ENCODE measurements around the gene FBXO10.
"Not testable (repeated sequence)": the region's sequence is repeated elsewhere in the genome, so short reads cannot be mapped to it uniquely, and the experiment has no call there.

FBXO10 gene

DNA sequence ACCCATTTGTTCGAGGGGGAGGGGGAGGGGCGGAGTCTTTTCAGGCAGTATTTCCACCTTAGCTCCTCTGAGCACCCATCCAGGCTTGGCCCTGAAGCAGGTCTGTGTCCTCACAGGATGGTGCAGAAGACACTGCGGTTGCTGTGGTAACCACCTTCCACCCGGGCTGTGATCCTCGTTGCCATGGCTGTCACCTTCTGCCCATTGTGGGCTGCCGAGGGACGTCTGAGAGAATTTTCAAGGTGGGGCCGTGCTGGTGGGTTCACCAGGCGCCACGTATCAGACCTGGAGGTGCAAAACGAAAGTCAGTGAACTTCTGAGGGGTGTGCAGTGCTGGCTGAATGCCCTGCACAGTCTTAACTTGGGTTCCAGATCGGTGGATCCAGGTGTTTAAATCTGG, 63.7 kb downstream of the FBXO10 start:
- DNase-seq (ENCODE audit: low read depth in 1 of 2, low spot score in 1 of 2): no peak
- in situ Hi-C loops (cut with HindIII; ENCODE audit: low pct_unique_long_range_greater_than_20kb, low sequenced_read_pairs): no loop called here
- no peak for TF ChIP-seq JUND (IDR thresholded peaks at IDR 0.05; ENCODE audit: low read depth)

DNA sequence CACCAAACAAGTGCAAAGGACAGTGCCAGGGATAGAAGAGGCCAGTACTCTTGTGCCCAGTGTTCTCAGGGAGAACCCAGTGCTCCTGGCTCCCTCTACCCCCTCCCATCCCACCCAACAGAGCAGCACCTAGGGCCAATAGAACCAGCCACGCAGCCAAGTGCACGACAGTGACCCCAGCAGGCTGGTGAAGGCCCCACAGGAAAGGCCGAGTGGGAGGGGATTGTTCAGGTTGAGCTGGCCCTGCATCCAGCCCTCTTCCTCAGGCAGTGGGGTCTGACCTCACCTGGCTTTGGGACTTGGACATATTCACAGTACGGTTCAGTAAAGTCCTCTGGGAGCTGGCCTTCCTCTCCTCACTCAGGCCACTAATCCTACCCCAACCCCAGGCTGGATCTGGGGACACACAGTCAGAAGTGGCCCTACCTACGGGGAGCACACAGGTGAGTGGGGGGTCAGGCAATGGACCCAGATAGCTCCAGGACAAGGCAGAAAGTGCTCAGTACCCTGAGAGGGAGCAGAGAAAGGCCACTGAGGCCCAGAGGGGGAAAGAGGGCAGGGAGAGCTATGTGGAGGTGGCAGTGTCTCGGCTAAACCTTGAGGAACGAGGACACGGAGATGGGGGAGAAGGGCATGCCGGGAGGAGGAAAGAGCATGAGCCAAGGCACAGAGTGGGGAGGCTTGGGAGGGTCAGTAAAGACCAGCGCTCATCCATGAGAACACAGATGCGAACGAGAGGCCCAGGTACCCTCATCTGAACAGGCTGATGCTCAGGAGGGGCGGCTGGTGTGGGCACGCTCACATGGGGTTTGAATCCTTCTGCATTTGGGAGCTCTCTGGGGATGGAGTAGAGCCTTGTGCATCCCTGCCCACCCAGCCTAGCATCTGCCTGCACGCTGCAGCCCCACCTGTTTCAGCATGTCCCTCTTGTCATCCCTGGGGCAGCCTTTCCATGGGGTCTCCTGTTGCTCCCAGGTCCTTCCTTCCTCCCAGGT, 64.9 kb downstream of the FBXO10 start:
- no peak for TF ChIP-seq JUND (IDR thresholded peaks at IDR 0.05; ENCODE audit: low read depth)
- in situ Hi-C loops (cut with HindIII; ENCODE audit: low pct_unique_long_range_greater_than_20kb, low sequenced_read_pairs): no loop called here
- DNase-seq (ENCODE audit: low read depth in 1 of 2, low spot score in 1 of 2): peak in 1 of 2 experiments; percentile 3

DNA sequence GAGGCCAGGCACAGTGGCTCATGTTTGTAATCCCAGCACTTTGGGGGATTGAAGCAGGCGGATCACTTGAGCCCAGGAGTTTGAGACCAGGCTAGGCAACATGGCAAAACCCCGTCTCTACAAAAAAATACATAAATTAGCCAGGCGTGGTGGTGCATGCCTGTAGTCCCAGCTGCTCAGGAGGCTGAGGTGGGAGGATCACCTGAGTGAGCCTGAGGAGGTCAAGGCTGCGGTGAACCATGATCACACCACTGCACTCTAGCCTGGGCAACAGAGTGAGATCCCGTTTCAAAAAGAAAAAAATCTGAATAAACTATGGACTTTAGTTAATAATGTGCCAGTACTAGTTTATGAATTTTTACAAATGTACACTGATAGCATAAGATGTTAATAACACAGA, 66.1 kb downstream of the FBXO10 start:
- DNase-seq (ENCODE audit: low read depth in 1 of 2, low spot score in 1 of 2); in situ Hi-C loops (cut with HindIII; ENCODE audit: low pct_unique_long_range_greater_than_20kb, low sequenced_read_pairs): not testable (repeated sequence)

DNA sequence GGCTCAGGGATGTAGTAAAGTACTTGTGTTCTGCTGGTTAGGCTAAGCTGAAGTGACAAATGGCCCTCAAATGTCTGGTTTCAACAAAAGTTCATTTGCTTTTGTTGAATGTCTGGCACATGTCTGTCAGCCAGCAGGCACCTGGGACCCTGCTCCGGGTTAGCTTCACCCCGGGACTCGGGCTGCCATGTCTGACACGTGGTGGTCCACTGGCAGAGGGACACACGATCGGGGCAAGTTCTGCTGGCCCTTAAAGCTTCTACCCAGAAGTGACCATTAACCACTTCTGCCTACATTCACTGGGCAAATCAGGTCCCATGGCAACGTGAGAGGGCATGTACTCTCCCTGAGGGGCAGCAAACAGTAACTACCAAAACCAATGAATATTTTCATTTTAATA, 66.6 kb downstream of the FBXO10 start:
- in situ Hi-C loops (cut with HindIII; ENCODE audit: low pct_unique_long_range_greater_than_20kb, low sequenced_read_pairs): no loop called here
- TF ChIP-seq JUND (IDR thresholded peaks at IDR 0.05; ENCODE audit: low read depth): no peak

DNA sequence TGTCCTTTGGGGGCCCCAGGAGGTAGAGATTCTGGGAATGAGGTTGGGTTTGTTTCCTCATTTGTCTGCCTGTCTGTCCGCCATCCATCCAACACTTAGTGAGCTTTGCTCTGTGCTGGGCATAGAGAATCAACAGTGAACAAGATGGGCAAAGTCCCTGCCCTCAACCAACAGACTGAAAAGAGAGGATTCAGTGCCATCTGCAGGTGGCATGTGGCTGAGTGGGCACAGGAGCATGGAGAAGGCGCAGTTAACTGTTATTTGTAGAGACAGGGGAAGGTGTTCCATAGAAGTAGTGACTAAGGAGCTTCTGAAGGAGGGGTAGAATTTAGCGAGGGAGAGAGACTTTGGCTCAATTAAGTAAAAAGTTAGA, 67.4 kb downstream of the FBXO10 start:
- TF ChIP-seq JUND (IDR thresholded peaks at IDR 0.05; ENCODE audit: low read depth): no peak
- peak in 1 of 2 experiments; percentile 23 for DNase-seq (ENCODE audit: low read depth in 1 of 2, low spot score in 1 of 2)
- in situ Hi-C loops (cut with HindIII; ENCODE audit: low pct_unique_long_range_greater_than_20kb, low sequenced_read_pairs): no loop called here

More for the DNA sequence above, 66.6 kb downstream of the FBXO10 start:
- no peak for DNase-seq (ENCODE audit: low read depth in 1 of 2, low spot score in 1 of 2)

DNA sequence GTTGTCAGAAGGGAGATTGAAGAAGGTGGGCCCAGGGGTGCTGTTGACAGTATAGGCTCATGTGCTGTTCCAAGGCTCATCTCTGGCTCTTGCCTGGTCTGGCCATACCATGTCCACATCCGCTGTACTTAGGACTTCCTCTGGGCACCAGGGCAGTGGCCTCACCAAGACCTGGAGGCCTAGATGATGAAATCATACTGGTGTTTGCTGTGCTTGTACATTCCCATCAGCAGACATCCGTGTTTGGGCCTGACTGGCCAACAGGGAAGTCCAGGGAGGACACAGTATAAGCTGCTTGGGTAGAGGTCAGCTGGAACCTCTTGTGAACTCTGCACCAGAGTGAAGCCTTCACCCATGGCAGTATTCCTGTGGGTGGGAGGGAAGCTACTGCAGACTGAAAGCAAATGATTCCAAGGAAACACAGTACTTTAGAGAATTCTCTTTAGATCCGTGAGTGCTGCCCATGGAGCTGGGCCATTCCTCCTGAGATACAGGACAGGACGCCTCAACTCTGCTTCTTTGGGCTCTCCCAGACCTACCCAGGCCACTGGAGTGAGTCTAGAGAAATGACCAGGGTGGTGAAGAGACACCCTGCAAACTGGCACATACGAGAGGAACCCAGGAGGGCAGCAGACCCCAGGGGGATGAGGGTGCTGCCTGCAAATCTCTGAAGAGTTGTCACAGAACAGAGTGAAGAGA, 67.9 kb downstream of the FBXO10 start:
- DNase-seq (ENCODE audit: low read depth in 1 of 2, low spot score in 1 of 2): peak in 1 of 2 experiments; percentile 4
- no peak for TF ChIP-seq JUND (IDR thresholded peaks at IDR 0.05; ENCODE audit: low read depth)
- in situ Hi-C loops (cut with HindIII; ENCODE audit: low pct_unique_long_range_greater_than_20kb, low sequenced_read_pairs): no loop called here

DNA sequence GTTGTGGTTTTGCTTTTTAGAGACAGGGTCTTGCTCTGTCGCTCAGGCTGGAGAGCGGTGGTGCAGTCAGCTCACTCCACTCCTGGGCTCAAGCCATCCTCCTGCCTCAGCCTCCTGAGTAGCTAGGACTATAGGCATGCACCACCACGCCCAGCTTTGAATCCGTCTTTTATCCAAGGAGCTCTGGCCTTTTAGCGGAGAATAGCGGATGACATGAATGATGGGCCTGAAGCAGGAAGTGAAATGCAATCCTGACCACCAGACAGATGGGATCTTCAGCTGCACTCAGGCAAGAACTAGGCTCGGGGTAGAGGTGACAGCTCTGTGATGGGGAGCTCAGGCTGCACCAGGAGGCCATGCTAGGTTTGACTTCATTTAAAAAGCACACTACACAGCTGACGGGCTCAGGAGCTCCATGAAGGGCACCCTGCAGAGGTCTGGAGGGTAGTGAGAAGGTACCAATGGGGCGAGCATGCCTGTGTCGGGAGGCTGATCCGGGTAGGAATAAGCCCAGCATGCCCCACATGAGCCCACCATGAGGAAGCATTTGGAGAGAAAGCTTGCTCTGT, 68.5 kb downstream of the FBXO10 start:
- no peak for TF ChIP-seq JUND (IDR thresholded peaks at IDR 0.05; ENCODE audit: low read depth)
- no peak for DNase-seq (ENCODE audit: low read depth in 1 of 2, low spot score in 1 of 2)
- in situ Hi-C loops (cut with HindIII; ENCODE audit: low pct_unique_long_range_greater_than_20kb, low sequenced_read_pairs): no loop called here

DNA sequence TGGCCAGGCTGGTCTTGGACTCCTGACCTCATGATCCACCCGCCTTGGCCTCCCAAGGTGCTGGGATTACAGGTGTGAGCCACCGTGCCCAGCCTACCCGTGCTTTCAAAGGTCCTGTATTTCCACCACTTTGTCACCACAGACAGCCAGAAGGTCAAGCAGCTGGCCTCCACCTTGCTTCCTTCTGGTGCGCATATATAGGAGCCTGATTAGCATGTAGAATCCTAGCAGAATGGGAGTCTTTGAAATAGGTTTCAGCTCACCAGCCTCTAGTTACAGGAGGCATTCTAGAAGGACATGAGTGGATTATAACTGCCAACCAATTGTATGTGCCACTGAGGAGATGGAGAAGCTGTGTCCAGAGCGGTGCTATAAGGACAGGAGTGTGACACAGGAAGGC, 71.6 kb downstream of the FBXO10 start:
- in situ Hi-C loops (cut with HindIII; ENCODE audit: low pct_unique_long_range_greater_than_20kb, low sequenced_read_pairs): no loop called here
- no peak for DNase-seq (ENCODE audit: low read depth in 1 of 2, low spot score in 1 of 2)
- TF ChIP-seq JUND (IDR thresholded peaks at IDR 0.05; ENCODE audit: low read depth): no peak

DNA sequence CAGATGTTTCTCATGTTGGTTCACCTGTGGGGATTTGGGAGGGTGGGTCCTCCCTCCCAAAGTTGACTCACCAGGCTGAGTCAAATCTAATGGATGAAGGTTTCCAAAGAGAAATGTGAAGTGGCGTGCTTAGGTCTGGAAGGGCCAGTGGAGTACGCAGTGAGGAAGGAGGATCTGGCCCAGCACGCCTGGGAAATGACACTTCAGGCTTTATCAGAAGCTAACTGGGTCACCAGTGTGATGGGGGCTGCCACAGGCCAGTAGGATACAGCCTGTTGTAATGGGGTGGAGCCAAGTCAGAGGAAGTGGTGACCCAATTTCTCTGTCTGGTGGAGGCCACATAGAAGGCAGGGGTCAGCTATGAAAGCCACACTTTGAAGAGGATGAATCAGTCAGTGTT, 72.4 kb downstream of the FBXO10 start:
- no peak for DNase-seq (ENCODE audit: low read depth in 1 of 2, low spot score in 1 of 2)
- in situ Hi-C loops (cut with HindIII; ENCODE audit: low pct_unique_long_range_greater_than_20kb, low sequenced_read_pairs): no loop called here
- no peak for TF ChIP-seq JUND (IDR thresholded peaks at IDR 0.05; ENCODE audit: low read depth)

DNA sequence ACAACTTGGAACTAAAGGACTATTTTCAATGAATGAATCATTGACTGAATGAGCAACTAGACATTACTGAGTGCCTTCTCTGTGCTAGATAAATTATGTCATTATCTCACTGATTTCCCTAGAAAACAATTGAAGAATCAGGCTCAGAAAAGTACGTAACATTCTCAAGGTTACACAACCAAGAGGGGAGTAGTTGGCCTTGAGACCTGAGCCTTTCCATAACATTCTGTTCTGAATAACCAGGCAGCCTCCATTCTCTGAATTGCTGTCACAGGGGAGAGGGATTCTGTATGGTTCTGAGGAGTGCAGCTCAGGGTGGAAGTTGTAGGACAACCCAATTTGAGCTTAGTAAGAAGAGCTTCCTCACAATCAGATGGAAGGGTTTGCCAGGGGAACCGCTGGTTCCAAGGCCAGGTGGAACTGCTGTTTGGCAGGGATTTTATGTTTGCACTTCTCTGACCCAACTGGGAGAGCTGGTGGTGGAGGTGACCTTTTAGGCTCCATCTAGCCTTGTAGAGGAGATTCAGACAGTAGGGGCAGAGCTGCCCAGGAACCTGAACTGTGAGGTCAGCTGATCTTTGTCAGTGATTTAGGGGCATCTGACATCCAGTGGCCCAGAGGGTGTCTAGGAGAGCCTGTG, 74.1 kb downstream of the FBXO10 start:
- TF ChIP-seq JUND (IDR thresholded peaks at IDR 0.05; ENCODE audit: low read depth): no peak
- DNase-seq (ENCODE audit: low read depth in 1 of 2, low spot score in 1 of 2): no peak
- in situ Hi-C loops (cut with HindIII; ENCODE audit: low pct_unique_long_range_greater_than_20kb, low sequenced_read_pairs): no loop called here

DNA sequence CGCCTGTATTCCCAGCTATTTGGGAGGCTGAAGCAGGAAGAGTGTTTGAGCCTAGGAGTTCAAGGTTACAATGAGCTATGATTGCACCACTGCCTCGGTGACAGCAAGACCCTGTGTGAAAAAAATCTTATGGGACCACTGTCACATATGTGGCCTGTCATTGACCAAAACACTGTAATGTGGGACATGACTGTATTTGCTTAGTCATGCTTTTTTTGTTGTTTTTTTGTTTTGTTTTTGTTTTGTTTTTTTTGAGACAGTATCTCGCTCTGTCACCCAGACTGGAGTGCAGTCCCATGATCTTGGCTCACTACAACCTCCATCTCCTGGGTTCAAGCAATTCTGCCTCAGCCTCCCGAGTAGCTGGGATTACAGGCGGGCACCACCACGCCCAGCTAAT, 76.9 kb downstream of the FBXO10 start:
- no peak for TF ChIP-seq JUND (IDR thresholded peaks at IDR 0.05; ENCODE audit: low read depth)
- no peak for DNase-seq (ENCODE audit: low read depth in 1 of 2, low spot score in 1 of 2)
- in situ Hi-C loops (cut with HindIII; ENCODE audit: low pct_unique_long_range_greater_than_20kb, low sequenced_read_pairs): no loop called here

DNA sequence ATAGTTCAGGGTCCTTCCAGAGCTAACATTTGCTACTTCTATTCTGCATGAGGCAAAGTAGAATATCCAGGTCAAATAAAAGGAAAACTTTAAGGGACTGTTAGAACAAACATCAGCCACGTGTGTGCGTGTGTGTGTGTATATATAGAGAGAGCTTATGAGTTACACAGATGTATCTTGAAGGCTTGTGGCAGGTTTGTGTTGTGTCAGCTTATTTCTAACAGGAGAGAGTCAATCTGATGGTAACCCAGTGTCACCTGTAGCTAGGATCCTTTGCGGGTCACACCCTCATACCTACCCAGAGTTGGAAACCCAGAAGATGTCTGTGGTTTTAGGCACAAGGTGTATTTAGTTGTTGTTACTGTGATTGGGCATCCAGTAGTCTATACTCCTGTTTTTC, 77.7 kb downstream of the FBXO10 start:
- in situ Hi-C loops (cut with HindIII; ENCODE audit: low pct_unique_long_range_greater_than_20kb, low sequenced_read_pairs): no loop called here
- no peak for DNase-seq (ENCODE audit: low read depth in 1 of 2, low spot score in 1 of 2)
- no peak for TF ChIP-seq JUND (IDR thresholded peaks at IDR 0.05; ENCODE audit: low read depth)

Measured in T47D (cell line).